ENCODE measurements around the gene SLC38A8. TPM values are rescaled to one million over a fixed set of nuclear protein-coding genes. Genes with fewer than 3 reads are reported as not detected.

The SLC38A8 gene
- total RNA-seq, 6 donors from 2014 or later, result not detected

GRCh38 chr16:84053237-84053636, 10.6 kb upstream of the SLC38A8 start:
- Histone ChIP-seq H3K4me3 (no peak overlapping the region), H3K27ac (no peak overlapping the region), H3K27me3 (no peaks in the 10 kb centered on the region), H3K4me1 (no peaks in the 10 kb centered on the region), H3K36me3 (peaks cover 44 to 92% (median 68%) of the 10 kb centered on the region in 4 donors), H3K9me3 (no peaks in the 10 kb centered on the region)
- DNase-seq (no peak), ATAC-seq (ENCODE audit: low FRiP score in 2 of 2) (no peak)
- WGBS, 2 donors, result 94% methylated on average over 13 of the region's 13 CpGs
- TF ChIP-seq EP300 (IDR thresholded peaks at IDR 0.05), result no peak
- no peak for TF ChIP-seq CTCF (IDR thresholded peaks at IDR 0.05)
- no peak for TF ChIP-seq POLR2AphosphoS5 (IDR thresholded peaks at IDR 0.05)
- no peak for TF ChIP-seq POLR2A (IDR thresholded peaks at IDR 0.05)

DNA sequence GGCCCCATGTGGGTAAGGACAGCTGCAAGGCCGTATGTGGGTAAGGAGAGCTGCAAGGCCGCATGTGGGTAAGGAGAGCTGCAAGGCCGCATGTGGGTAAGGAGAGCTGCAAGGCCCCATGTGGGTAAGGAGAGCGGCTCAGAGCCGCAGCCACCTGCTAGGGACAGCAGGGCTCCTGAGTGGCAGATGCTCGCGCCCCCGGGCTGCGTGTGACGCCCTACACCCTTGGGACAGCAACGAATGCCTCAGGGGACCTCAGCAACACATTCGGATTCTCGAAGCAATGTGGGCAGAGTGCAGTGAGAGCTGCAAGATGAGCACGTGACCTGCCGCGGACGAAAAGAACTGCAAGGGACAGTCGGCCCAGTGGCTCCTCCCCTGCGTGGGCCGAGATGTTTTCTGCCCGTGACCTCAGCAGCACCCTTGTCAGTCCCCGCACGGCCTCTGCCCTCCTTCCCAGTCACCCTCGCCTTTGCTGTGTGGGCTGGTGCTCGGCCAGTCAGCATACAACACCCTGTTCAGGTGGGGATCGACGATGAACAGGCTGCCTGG, 9.6 kb upstream of the SLC38A8 start:
- ATAC-seq (ENCODE audit: low FRiP score in 2 of 2), result no peak
- TF ChIP-seq EP300 (IDR thresholded peaks at IDR 0.05), result no peak
- no peak for TF ChIP-seq POLR2AphosphoS5 (IDR thresholded peaks at IDR 0.05)
- no peak for TF ChIP-seq CTCF (IDR thresholded peaks at IDR 0.05)
- TF ChIP-seq POLR2A (IDR thresholded peaks at IDR 0.05), result no peak
- Histone ChIP-seq H3K27ac (no peak overlapping the region), H3K4me3 (no peak overlapping the region), H3K36me3 (peaks cover 33 to 83% (median 58%) of the 10 kb centered on the region in 4 donors), H3K9me3 (no peaks in the 10 kb centered on the region), H3K4me1 (no peaks in the 10 kb centered on the region), H3K27me3 (no peaks in the 10 kb centered on the region)
- WGBS, 2 donors, result 91 to 94% methylated on average over 19 to 24 of the region's 27 CpGs
- DNase-seq, result no peak

DNA sequence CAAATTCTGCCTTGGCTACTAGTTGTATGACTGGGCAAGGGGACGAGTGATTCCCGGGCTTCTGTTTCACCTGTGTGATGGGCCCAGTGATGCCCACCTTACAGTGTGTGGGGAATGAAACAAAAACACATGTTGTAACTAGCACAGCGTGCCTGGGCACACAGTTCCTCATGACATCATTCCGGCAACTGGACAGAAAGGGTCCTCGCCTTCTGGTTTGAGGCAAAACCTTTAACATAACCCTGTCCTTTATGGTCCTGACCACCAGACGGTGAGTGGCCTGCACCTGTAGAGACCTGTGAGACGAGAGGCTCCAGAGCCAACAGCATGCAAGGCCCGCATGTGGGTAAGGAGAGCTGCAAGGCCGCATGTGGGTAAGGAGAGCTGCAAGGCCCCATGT, 7.7 kb upstream of the SLC38A8 start:
- Histone ChIP-seq H3K36me3 (peaks cover 23 to 65% (median 41%) of the 10 kb centered on the region in 4 donors), H3K27ac (no peak overlapping the region), H3K4me1 (no peaks in the 10 kb centered on the region), H3K9me3 (no peaks in the 10 kb centered on the region), H3K27me3 (no peaks in the 10 kb centered on the region), H3K4me3 (no peak overlapping the region)
- no peak for ATAC-seq (ENCODE audit: low FRiP score in 2 of 2)
- TF ChIP-seq CTCF (IDR thresholded peaks at IDR 0.05) (no peak), POLR2A (IDR thresholded peaks at IDR 0.05) (no peak), POLR2AphosphoS5 (IDR thresholded peaks at IDR 0.05) (no peak), EP300 (IDR thresholded peaks at IDR 0.05) (no peak)
- DNase-seq, result no peak
- WGBS, 2 donors, result 87 to 90% methylated on average over 9 of the region's 9 CpGs

- peaks cover 15 to 57% (median 34%) of the 10 kb centered on the region in 4 donors for H3K36me3 ChIP-seq
- H3K4me1 ChIP-seq, result no peaks in the 10 kb centered on the region
- no peaks in the 10 kb centered on the region for H3K27me3 ChIP-seq
- no peak for ATAC-seq (ENCODE audit: low FRiP score in 2 of 2)
- H3K4me3 ChIP-seq, result no peak overlapping the region
- WGBS, 2 donors, result 82 to 85% methylated on average over 11 to 12 of the region's 13 CpGs
- DNase-seq, result no peak
- TF ChIP-seq CTCF (IDR thresholded peaks at IDR 0.05) (no peak), EP300 (IDR thresholded peaks at IDR 0.05) (no peak), POLR2A (IDR thresholded peaks at IDR 0.05) (no peak), POLR2AphosphoS5 (IDR thresholded peaks at IDR 0.05) (no peak)
- H3K27ac ChIP-seq, result no peak overlapping the region
- H3K9me3 ChIP-seq, result no peaks in the 10 kb centered on the region
Measured at GRCh38 chr16:84049403-84050060, 6.9 kb upstream of the SLC38A8 start.

DNA sequence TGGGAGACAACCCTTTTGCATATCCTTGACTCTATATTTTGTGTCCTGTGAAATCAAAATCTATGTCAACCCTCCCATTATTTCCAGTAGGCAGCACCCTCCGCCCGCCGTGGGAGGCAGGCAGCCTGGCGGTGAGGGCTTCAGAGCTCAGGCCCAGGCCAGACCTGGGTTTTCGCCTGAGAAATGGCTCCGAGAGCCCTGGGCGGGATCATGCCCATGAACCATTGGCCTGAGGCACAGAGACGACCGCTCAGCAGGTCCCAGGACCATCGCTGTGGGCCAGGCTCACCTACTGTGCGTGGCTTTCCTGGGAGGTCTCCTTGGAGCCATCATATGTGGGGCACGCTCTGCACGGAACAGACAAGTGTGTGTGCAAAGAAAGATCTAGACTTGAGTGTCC, 6.3 kb upstream of the SLC38A8 start:
- peaks cover 8 to 51% (median 27%) of the 10 kb centered on the region in 4 donors for H3K36me3 ChIP-seq
- no peak overlapping the region for H3K4me3 ChIP-seq
- H3K9me3 ChIP-seq, result no peaks in the 10 kb centered on the region
- ATAC-seq (ENCODE audit: low FRiP score in 2 of 2) (no peak), DNase-seq (no peak)
- H3K27ac ChIP-seq, result no peak overlapping the region
- no peaks in the 10 kb centered on the region for H3K4me1 ChIP-seq
- no peaks in the 10 kb centered on the region for H3K27me3 ChIP-seq
- TF ChIP-seq POLR2A (IDR thresholded peaks at IDR 0.05) (no peak), CTCF (IDR thresholded peaks at IDR 0.05) (no peak), POLR2AphosphoS5 (IDR thresholded peaks at IDR 0.05) (no peak), EP300 (IDR thresholded peaks at IDR 0.05) (no peak)
- WGBS, 2 donors, result 93 to 94% methylated on average over 9 to 13 of the region's 13 CpGs
